ENCODE results near the gene PCSK5.
A peak's percentile ranks its signal among the peaks of the same experiment; 100 is the strongest.

The PCSK5 gene

GRCh38 chr9:75990156-75990555, 99.7 kb downstream of the PCSK5 start:
- no peak for DNase-seq (ENCODE audit: low spot score)
- POLR2A ChIA-PET (ENCODE audit: low non-redundant PET) = no interaction called here
- CTCF ChIA-PET = no interaction called here
- H3K27ac ChIP-seq = no peak overlapping the region
- TF ChIP-seq CTCF (conservative IDR thresholded peaks at IDR 0.05; ENCODE audit: low read depth) = no peak

- POLR2A ChIA-PET (ENCODE audit: low non-redundant PET) = no interaction called here
Measured at GRCh38 chr9:75990576-75991304, 100.3 kb downstream of the PCSK5 start.

DNA sequence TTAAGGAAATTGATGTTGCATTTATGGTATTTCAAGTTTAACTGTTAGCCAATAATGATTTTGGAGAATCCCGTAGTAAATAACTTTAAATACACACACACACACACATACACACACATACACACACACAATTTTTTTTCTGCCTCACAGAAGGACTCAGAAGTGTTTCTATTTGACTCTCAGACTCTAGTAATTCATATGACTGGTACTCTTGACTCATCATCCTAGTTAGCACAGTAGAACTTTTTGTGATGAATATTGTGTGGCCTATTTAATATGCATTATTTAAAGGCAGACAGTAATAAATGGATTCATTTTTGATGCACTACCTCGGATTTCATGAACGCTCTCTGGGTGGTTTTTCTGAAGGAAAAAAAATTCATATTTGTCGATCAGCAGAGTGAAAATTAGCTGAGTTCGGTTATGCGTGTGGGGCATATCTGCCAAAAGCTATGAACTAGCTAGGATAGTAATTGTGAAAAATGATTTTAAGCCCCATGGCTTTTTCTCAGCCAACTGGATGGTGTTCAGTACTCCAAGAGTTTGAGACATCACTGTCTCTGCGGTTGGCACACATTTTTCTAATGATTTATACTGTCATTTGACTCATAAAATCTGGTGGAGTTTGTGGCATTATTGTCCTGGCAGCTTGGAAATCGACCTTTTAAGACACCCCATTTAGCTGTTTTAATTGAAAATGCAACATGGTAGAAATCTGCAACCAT, 102.2 kb downstream of the PCSK5 start:
- TF ChIP-seq CTCF (conservative IDR thresholded peaks at IDR 0.05; ENCODE audit: low read depth) = no peak
- DNase-seq (ENCODE audit: low spot score) = no peak
- no peak overlapping the region for H3K27ac ChIP-seq
- POLR2A ChIA-PET (ENCODE audit: low non-redundant PET) = no interaction called here
- CTCF ChIA-PET = interaction anchor here (0.6 to 0.7 kb wide), 2 partner anchors 9 to 16 kb away, joined by 3 to 5 read pairs; no protein-coding TSS in a partner anchor

More at GRCh38 chr9:75990576-75991304, 100.3 kb downstream of the PCSK5 start:
- CTCF ChIA-PET = no interaction called here
- no peak overlapping the region for H3K27ac ChIP-seq
- DNase-seq (ENCODE audit: low spot score) = no peak
- TF ChIP-seq CTCF (conservative IDR thresholded peaks at IDR 0.05; ENCODE audit: low read depth) = no peak

DNA sequence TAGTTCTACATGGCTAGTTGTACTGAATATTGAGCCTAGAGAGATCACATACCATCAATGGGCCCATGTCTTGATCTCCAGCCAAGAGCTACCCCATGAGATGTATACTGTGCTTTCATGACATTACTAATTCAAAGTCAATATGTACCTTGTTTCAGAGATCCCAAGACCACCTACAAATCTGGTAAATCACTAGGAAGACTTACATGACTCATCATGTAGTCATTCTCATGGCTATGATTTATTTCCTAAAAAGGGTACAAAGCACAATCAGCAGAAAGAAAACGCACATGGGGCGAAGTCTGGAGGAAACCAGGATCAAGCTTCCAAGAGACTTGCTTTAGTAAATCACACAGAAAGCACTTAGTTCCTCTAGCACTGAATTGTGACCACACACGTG, 103.0 kb downstream of the PCSK5 start:
- H3K27ac ChIP-seq = no peak overlapping the region
- TF ChIP-seq CTCF (conservative IDR thresholded peaks at IDR 0.05; ENCODE audit: low read depth) = no peak
- peak; percentile 21 for DNase-seq (ENCODE audit: low spot score)
- ChIA-PET CTCF (interaction anchor here (0.6 kb wide), 1 partner anchor 8 kb away, joined by 5 read pairs; no protein-coding TSS in a partner anchor), POLR2A (ENCODE audit: low non-redundant PET) (no interaction called here)

DNA sequence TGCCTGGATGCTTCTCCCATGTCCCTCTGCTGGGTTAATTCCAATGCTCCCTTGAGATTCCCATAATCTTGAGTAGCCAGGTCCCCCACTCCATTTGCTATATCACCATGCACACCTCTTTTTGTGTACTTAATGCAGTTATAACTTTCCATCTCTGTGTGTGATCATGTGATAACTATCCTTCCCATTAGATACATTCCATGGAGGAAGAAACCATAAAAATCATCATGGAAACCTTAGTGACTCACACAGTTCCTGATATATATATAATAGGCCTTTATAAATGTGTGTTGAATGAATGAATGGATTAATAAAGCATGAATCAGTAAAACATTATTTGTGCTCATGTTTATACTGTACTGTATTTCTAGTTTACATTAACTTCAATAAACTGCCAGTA, 104.6 kb downstream of the PCSK5 start:
- DNase-seq (ENCODE audit: low spot score) = no peak
- TF ChIP-seq CTCF (conservative IDR thresholded peaks at IDR 0.05; ENCODE audit: low read depth) = no peak
- no peak overlapping the region for H3K27ac ChIP-seq
- ChIA-PET CTCF (no interaction called here), POLR2A (ENCODE audit: low non-redundant PET) (no interaction called here)

DNA sequence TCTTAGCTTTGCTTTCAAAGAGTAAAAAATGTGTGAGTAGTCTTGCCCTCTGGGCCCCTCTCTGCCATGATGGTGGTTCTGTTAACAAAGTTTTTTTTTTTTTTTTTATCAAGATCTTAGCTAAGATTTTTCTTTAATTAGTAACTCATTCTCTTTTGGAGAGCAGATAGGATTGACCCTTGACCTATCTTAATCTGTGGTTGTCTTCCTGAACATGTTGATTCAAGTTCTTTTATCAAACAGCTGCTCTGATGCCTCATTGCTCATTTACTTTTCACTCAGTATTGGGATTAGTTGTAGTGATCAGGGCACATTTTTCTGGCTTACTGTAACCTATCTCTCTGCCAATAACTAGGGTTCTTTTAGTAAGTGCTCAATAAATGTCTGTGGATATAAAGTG, 106.3 kb downstream of the PCSK5 start:
- TF ChIP-seq CTCF (conservative IDR thresholded peaks at IDR 0.05; ENCODE audit: low read depth) = no peak
- POLR2A ChIA-PET (ENCODE audit: low non-redundant PET) = no interaction called here
- peak; percentile 28 for DNase-seq (ENCODE audit: low spot score)
- no peak overlapping the region for H3K27ac ChIP-seq
- CTCF ChIA-PET = interaction anchor here (0.6 to 1.5 kb wide), 3 partner anchors 18 to 915 kb away, joined by 5 to 6 read pairs (median 5); no protein-coding TSS in a partner anchor
